ENCODE measurements around the gene PCYT2.

PCYT2 gene

DNA sequence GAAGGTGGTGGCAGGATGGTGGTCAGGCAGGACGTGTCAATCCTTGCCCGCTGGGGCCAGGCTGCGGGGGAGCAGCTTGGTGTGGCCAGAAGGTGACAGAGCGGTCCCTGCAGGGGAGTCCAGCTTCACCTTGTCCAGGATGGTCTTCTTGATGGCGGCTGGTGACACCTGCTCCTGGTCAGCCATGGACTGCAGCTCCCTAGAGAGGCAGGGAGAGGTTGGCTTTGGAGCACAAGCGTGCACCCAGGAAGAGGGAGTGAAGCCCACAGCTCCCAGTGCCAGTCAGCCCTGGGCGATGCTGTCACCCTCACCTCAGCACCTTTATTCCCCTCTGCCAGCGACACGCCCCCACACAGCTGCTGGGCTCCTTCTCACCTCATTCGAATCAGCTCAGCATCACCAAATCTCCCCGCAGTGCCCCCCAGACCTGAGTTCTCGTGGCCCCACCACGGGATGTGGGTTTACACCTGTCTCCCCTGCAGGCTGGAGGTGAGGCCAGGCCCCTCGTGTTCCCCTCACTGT, 22.0 kb upstream of the PCYT2 start:
- no peak for ATAC-seq
- TF ChIP-seq, protein P1, sequence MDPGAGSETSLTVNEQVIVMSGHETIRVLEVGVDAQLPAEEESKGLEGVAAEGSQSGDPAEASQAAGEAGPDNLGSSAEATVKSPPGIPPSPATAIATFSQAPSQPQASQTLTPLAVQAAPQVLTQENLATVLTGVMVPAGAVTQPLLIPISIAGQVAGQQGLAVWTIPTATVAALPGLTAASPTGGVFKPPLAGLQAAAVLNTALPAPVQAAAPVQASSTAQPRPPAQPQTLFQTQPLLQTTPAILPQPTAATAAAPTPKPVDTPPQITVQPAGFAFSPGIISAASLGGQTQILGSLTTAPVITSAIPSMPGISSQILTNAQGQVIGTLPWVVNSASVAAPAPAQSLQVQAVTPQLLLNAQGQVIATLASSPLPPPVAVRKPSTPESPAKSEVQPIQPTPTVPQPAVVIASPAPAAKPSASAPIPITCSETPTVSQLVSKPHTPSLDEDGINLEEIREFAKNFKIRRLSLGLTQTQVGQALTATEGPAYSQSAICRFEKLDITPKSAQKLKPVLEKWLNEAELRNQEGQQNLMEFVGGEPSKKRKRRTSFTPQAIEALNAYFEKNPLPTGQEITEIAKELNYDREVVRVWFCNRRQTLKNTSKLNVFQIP (CRISPR knock-in tag; IDR thresholded peaks at IDR 0.05; ENCODE audit: borderline replicate concordance, low read depth), result no peak
- TF ChIP-seq ZNF70 (CRISPR knock-in tag; IDR thresholded peaks at IDR 0.05) (no peak), ISL1 (CRISPR knock-in tag; IDR thresholded peaks at IDR 0.05) (no peak), ESRRG (CRISPR knock-in tag; IDR thresholded peaks at IDR 0.05) (no peak), TOX (CRISPR knock-in tag; IDR thresholded peaks at IDR 0.05; ENCODE audit: borderline replicate concordance) (no peak), OSR1 (CRISPR knock-in tag; IDR thresholded peaks at IDR 0.05) (no peak), TCF4 (CRISPR knock-in tag; IDR thresholded peaks at IDR 0.05; ENCODE audit: borderline replicate concordance) (no peak), BACH2 (CRISPR knock-in tag; IDR thresholded peaks at IDR 0.05; ENCODE audit: borderline replicate concordance) (no peak), CSDC2 (CRISPR knock-in tag; IDR thresholded peaks at IDR 0.05) (no peak), ZNF565 (CRISPR knock-in tag; conservative IDR thresholded peaks at IDR 0.05; ENCODE audit: low read depth) (no peak), SNAI2 (CRISPR knock-in tag; IDR thresholded peaks at IDR 0.05) (no peak), RARB (CRISPR knock-in tag; IDR thresholded peaks at IDR 0.05) (no peak), PPARA (CRISPR knock-in tag; IDR thresholded peaks at IDR 0.05; ENCODE audit: borderline replicate concordance) (no peak), ZNF8 (CRISPR knock-in tag; IDR thresholded peaks at IDR 0.05) (no peak), ZFP3 (CRISPR knock-in tag; IDR thresholded peaks at IDR 0.05) (no peak)
- TF ChIP-seq, protein P2, sequence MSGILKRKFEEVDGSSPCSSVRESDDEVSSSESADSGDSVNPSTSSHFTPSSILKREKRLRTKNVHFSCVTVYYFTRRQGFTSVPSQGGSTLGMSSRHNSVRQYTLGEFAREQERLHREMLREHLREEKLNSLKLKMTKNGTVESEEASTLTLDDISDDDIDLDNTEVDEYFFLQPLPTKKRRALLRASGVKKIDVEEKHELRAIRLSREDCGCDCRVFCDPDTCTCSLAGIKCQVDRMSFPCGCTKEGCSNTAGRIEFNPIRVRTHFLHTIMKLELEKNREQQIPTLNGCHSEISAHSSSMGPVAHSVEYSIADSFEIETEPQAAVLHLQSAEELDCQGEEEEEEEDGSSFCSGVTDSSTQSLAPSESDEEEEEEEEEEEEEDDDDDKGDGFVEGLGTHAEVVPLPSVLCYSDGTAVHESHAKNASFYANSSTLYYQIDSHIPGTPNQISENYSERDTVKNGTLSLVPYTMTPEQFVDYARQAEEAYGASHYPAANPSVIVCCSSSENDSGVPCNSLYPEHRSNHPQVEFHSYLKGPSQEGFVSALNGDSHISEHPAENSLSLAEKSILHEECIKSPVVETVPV (CRISPR knock-in tag; IDR thresholded peaks at IDR 0.05), result no peak
- TF ChIP-seq, protein P3, sequence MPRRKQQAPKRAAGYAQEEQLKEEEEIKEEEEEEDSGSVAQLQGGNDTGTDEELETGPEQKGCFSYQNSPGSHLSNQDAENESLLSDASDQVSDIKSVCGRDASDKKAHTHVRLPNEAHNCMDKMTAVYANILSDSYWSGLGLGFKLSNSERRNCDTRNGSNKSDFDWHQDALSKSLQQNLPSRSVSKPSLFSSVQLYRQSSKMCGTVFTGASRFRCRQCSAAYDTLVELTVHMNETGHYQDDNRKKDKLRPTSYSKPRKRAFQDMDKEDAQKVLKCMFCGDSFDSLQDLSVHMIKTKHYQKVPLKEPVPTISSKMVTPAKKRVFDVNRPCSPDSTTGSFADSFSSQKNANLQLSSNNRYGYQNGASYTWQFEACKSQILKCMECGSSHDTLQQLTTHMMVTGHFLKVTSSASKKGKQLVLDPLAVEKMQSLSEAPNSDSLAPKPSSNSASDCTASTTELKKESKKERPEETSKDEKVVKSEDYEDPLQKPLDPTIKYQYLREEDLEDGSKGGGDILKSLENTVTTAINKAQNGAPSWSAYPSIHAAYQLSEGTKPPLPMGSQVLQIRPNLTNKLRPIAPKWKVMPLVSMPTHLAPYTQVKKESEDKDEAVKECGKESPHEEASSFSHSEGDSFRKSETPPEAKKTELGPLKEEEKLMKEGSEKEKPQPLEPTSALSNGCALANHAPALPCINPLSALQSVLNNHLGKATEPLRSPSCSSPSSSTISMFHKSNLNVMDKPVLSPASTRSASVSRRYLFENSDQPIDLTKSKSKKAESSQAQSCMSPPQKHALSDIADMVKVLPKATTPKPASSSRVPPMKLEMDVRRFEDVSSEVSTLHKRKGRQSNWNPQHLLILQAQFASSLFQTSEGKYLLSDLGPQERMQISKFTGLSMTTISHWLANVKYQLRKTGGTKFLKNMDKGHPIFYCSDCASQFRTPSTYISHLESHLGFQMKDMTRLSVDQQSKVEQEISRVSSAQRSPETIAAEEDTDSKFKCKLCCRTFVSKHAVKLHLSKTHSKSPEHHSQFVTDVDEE (CRISPR knock-in tag; IDR thresholded peaks at IDR 0.05), result no peak
- TF ChIP-seq, protein P4, sequence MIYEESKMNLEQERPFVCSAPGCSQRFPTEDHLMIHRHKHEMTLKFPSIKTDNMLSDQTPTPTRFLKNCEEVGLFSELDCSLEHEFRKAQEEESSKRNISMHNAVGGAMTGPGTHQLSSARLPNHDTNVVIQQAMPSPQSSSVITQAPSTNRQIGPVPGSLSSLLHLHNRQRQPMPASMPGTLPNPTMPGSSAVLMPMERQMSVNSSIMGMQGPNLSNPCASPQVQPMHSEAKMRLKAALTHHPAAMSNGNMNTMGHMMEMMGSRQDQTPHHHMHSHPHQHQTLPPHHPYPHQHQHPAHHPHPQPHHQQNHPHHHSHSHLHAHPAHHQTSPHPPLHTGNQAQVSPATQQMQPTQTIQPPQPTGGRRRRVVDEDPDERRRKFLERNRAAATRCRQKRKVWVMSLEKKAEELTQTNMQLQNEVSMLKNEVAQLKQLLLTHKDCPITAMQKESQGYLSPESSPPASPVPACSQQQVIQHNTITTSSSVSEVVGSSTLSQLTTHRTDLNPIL (CRISPR knock-in tag; IDR thresholded peaks at IDR 0.05; ENCODE audit: low read depth), result no peak
- TF ChIP-seq, protein P5, sequence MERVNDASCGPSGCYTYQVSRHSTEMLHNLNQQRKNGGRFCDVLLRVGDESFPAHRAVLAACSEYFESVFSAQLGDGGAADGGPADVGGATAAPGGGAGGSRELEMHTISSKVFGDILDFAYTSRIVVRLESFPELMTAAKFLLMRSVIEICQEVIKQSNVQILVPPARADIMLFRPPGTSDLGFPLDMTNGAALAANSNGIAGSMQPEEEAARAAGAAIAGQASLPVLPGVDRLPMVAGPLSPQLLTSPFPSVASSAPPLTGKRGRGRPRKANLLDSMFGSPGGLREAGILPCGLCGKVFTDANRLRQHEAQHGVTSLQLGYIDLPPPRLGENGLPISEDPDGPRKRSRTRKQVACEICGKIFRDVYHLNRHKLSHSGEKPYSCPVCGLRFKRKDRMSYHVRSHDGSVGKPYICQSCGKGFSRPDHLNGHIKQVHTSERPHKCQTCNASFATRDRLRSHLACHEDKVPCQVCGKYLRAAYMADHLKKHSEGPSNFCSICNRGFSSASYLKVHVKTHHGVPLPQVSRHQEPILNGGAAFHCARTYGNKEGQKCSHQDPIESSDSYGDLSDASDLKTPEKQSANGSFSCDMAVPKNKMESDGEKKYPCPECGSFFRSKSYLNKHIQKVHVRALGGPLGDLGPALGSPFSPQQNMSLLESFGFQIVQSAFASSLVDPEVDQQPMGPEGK (CRISPR knock-in tag; IDR thresholded peaks at IDR 0.05; ENCODE audit: borderline replicate concordance), result no peak

DNA sequence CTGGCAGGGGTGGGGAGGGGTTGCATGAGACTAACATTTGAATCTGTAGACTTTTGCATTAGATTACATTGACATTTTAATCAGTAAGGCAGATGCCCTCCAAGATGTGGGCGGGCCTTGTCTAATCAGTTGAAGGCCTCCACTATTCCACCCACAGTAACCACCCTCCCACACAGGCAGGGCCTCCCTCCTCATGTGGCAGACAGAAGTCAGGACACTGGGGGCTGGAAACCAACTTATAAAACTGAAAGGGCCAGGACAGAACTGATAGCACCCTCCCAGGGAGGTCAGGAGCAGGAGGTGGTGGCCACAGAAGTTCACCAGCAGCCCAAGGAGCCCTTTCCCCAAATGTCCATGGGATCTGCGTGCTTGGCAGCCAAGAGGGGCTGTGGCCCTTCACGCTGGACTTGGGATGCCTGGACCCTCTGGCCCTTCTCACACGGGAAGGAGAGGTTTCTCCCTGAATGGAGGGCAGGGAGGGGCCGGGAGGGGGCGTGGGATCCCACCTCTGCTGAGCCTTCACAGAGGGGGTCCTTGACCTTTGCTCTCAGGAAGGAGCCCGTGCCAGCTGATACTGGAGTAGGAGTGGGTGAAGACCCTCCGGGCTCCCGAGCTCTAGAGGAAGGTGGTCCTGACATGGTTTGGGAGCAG, 21.3 kb upstream of the PCYT2 start:
- ATAC-seq, result no peak

More for the DNA sequence above, 21.3 kb upstream of the PCYT2 start:
- no peak for TF ChIP-seq GLIS3 (CRISPR knock-in tag; IDR thresholded peaks at IDR 0.05)
- TF ChIP-seq, protein P4 (CRISPR knock-in tag; IDR thresholded peaks at IDR 0.05; ENCODE audit: low read depth), result no peak
- no peak for TF ChIP-seq OSR1 (CRISPR knock-in tag; IDR thresholded peaks at IDR 0.05)
- no peak for TF ChIP-seq RARB (CRISPR knock-in tag; IDR thresholded peaks at IDR 0.05)
- TF ChIP-seq, protein P2 (CRISPR knock-in tag; IDR thresholded peaks at IDR 0.05), result no peak
- TF ChIP-seq, protein P1 (CRISPR knock-in tag; IDR thresholded peaks at IDR 0.05; ENCODE audit: borderline replicate concordance, low read depth), result no peak

Data from SK-N-SH treated with all-trans-retinoic acid at 6 μM for 48 hours (cell line).